NCI-H1105 (cell line): Measurements from ENCODE around the gene DGAT2.
"Not testable (repeated sequence)": the region's sequence is repeated elsewhere in the genome, so short reads cannot be mapped to it uniquely, and the experiment has no call there.

Experiments used
- DNase-seq: peaks from one replicate; lab custom pipeline; 2025; lab: John Stamatoyannopoulos, UW

Gene DGAT2

DNA sequence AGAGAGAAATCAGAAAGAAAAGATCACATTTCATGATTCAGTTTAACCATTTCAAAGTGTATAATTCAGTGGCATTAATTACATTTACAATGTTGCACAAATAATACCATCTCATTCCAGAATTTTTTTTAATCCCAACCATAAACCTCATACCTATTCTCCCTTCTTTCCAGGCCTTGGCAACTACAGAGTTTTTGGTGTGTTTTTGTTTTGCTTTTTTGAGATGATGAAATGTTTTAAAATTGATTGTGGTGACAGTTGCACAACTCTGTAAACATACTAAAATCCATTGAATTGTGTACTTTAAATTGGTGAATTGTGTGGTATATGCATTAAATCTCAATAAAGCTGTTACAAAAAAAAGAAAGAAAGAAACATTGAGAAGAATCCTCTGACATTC, 13.6 kb upstream of the DGAT2 start:
- DNase-seq = not testable (repeated sequence)

DNA sequence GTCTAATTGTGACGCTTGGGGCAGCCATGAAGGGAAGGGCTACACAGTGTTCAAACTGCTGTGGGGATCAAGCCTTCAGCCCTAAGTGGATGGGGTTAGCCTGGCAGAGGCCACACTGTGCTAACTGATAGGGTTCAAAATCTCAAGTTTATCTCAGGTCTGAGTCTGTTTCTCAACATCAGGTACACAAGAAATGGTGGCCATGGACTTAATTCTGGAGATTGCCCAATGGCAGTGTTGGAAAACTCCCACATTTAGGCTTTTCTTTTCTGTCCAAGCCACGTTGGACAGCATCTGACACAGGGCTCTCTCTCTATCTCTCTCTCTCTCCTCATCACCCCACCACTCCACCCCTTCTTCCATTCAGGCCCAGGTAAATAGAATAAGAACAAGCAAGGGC, 10.9 kb upstream of the DGAT2 start:
- no peak for DNase-seq

DNA sequence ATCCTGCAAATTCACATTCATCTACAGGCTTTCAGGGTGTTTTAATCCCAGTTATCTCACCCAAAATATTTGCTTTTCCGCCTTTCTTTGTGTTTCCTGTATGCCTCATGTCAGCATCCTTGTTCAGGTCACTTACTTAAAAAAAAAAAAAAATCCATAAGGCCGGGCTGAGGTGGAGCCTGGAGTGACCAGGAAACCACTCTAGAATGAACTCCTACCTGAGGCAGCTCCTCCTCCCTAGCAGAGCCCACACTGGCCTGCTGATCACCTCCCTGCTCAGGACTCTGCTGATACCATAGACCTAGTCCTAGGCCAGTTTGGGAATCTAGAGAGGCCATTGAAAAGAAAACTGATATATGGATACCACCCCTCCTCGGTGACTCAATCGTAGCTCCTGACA, 8.7 kb upstream of the DGAT2 start:
- DNase-seq = no peak

DNA sequence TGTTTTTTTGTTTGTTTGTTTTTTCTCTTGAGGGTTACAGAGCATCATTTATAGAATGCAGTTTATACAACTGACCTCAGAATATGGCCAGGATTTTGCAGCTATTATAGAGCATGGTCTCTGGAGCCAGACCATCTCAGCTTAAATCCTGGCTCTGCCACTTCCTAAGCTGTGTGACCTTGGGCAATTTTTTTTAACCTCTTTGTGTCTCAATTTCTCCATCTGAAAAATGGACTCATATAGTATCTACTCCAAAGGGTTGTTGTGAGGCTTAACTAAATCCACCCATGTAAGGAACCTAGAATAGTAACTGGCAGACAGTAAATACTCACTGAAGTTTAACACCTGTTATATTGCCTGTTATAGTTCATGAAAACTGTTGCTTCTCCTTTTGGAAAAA, 8.3 kb upstream of the DGAT2 start:
- DNase-seq = no peak

- DNase-seq = no peak
Observed at GRCh38 chr11:75760710-75761493, 7.7 kb upstream of the DGAT2 start.

GRCh38 chr11:75762158-75762557, 6.4 kb upstream of the DGAT2 start:
- DNase-seq = no peak

- DNase-seq = no peak
Observed at GRCh38 chr11:75762885-75763284, 5.7 kb upstream of the DGAT2 start.

DNA sequence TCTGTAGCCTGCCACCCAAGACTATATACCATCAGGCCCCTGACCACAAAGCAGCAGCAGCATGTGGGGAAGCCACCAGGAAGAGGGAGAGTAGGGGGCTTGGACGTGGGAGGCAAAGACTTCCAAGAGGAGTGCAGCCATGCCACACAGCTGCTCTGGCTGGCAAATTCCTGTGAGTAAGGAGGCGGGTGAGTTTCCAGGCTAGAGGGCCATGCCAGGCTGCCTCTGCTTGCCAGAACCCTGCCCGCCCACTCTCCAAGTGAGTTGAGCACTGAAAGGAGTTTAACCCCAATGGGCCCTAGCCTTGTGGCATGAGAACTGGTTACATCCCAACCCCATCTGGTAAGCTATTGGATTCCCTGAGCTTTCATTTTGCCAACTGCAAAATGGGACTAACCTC, 4.7 kb upstream of the DGAT2 start:
- DNase-seq = no peak

- no peak for DNase-seq
Observed at GRCh38 chr11:75765116-75765515, 3.5 kb upstream of the DGAT2 start.

DNA sequence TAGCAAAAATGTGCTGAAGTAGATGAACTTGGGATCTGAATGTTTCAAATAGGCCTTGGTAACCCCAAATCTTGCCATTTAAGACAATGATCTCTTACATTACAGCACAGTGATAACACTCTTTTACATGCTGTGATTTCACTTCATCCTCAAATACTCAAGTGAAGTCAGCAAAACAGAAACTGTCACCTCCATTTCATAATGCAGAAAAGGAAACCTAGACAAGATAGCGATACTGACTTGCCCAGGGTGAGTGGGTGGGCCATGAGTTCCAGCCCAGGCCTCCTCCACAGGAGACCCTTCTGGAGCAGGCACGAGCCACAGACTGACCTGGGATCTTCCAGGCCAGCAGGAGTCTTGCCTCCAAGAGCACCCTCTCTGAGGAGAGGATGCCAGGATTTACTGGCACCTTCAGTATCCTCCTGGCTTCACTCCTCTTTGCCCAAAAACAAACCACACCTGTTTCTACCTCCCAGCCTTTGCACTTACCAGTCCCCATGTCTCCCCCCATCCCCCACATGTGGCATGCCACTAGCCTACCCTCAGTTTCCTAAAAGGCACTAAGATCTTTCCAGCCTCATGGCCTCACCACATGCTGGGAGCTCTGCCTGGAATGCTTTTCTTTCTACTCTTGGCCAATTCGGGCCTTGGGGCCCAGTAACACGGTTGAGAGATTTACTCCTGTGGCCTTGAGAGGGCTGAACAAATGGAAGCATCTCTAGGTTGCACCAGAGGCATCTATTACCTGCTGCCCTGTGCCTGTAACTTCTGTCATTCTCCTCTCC, 1.9 kb upstream of the DGAT2 start:
- no peak for DNase-seq

DNA sequence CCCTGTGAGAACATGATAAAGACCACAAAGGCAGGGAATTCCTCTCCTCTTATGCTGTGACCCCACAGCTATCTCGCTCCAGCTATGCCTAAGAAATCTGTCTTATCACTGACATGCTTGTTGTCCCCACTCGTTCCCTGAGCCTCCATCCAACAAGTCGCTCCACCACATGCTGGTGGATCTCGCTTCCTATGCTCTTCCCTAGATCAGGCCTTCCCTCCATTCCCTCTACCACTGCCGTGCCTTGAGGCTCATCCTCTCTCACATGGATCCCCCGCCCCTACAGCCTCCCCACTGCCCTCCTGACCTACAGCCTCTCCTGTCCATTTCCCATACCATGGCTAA, 1.4 kb upstream of the DGAT2 start:
- DNase-seq = no peak

DNA sequence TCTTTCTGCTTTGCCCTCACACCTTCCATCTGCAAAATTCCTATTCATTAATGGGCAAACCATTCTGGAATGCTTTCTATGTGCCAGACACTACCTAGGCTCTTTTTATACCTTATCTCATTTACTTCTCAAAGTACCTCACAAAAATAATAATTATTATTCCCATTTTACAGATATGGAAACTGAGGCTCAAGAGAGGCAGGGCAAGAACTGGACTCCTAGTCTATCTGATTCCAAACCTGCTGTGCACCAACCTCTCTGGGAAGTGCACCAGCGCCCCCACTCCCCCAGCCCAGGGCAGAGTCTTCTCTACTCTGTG, 826 bp upstream of the DGAT2 start:
- no peak for DNase-seq

DNA sequence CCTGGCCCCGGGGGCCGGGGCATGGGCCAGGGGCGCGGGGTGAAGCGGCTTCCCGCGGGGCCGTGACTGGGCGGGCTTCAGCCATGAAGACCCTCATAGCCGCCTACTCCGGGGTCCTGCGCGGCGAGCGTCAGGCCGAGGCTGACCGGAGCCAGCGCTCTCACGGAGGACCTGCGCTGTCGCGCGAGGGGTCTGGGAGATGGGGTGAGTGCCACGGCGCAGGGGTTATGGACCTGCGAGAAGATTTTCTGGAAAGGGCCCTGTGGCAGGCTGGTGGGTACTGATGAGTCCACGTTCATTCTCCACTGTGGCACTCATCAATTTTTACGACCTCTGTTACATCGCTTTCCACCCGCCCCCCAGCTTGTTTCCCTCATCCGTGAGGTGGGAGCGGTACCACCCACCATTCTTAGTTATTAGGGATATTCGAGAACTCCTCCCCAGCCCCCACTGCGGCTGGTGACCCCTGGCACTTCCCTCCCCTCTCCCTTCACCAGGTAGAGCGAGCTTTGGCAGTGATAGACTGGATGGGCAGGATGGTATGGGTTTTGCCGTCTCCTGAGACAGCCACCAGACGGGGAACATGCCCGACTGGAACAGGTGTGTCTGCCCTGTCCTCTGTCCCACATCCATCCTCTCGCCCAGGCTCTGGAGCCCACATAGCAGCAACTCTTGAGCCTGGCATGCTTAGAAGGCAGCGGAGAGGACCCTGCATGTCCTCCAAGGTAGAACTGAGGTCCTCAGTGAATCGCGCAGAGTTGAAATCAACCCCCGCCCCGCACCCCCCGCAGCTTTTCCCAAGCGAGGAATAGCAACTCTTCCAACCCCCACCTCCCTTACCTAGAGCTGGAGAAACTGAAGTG, 562 bp downstream of the DGAT2 start:
- DNase-seq = no peak

- DNase-seq = no peak
Observed at GRCh38 chr11:75770102-75770501, 1.5 kb downstream of the DGAT2 start.

GRCh38 chr11:75771646-75772410, 3.2 kb downstream of the DGAT2 start:
- no peak for DNase-seq

DNA sequence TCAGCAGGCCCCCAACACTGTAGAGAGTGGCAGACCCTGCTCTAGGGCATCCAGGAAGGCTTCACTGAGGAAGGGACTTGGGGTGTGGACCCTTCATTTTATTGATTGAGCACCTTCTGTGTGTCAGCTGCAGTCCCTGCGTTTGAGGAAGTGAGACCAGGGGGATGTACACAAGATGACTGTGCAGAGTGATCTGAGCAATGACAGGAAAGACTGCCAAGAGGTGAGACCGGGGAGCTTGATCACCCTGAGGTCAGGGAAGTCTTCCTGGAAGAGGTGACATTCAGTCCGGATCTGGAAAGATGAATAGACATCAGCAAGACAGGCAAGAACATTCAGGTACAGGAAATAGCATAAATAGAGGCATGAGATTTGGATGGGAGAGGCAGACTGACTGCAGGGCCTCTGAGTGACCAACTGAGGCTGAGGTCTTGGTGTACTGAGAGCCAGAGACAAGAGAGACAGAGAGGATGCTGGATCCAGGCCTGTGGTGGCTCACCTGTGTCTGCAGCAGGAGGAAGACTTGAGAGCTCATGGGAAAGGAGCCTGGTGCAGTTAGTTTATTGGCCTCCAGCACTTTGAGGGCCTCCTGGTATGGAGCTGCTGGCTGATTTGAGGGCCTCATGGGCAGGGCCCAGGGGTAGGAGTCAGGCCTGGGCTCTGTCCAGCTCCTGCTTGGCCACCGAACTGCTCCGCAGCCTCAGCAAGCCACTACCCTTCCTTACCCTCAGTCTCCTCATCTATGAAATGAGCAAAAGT, 5.2 kb downstream of the DGAT2 start:
- no peak for DNase-seq

DNA sequence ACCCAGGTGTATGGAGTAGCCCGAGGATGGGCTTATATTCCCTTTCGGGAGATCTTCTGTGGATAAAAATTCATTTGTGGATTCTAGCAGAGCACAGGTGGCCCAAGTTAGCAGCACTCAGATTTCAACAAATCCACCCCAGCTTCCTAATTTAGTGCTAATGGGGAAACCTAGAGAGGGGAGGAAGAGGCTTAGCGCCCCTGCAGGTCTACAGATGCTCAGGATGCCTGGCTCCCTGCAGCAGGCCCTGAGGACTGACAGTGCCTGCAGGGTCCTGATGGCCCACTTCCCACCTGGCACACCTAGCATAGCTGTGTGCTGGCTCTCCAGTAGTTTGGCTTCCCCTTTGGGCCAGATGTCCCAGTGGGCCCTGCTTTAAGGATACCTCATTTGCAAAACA, 6.5 kb downstream of the DGAT2 start:
- no peak for DNase-seq

GRCh38 chr11:75776546-75776945, 8.0 kb downstream of the DGAT2 start:
- no peak for DNase-seq

DNA sequence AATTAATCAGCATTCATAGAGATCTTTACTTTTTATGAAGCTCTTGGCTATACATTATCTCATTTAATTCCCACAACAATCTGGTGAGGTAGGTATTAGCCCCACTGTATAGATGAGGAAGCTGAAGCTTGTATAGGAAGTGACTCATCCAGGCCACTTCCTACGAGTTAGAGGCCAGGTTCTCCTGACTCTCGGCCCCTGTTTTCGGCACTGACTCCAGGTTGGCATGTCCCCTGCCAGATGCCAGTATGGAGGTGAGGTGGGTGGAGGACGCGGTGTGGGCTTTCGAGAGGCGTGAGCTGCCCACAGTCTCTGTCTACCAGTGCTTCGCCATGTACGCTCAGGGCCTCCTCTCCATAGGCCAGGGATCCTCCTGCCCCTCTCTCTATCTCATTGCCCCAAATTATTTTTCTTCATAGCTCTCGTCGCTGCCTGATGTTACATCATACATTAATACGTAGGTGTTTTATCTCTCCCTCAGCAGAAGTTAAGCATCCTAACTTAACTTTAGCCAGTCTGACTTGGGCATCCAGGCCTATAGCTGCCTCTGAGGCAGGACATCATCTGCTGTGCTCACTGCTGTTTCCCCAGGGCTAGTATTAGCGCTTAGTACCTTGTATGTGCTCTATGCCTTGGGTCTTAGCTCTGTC, 9.0 kb downstream of the DGAT2 start:
- DNase-seq = no peak

DNA sequence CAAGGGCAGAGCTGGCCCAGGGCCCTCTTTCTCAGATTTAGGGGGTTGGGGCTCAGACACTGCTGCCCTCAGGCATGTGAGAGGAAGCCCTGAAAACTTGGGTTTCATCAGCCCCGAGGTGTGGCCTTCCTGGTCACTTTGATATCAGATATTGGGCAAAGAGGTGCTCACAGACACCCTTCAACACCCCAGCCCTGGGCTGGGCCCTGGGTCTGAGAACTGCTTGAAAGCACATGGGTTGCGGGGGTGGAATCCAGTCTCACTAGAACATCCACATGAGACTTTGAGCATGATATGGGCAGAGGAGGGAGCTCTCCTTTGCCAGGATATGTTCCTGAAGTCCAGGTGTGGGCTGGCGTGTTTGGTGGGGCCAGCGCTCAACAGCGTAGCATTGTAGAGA, 10.4 kb downstream of the DGAT2 start:
- no peak for DNase-seq

DNA sequence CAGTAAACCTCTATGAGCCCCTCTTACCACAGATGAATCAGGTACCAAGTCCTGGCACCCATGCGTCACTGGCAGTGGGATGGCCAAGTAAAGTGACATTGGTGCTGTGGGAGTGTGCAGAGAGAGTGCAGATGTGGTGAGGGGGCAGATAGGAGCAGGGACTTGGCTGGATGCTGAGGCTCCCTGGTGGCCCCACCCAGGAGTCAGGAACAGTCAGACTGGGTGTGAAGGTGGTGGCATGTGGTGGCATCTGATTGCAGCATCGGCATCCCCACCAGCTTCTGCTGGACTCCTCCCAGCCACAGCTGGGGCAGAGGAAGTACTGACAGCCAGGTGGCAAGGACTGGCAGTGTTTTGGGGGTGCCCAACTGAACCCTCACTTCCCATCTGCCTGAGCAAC, 11.4 kb downstream of the DGAT2 start:
- DNase-seq = no peak
